ENCODE data around the gene MOCOS. TPM values are rescaled to one million over a fixed set of nuclear protein-coding genes. Genes with fewer than 3 reads are reported as not detected.

Gene MOCOS
- total RNA-seq, 2 experiments from 2014 or later = 0.13 to 0.18 TPM

GRCh38 chr18:36264283-36264682, 77.0 kb downstream of the MOCOS start:
- Mint-ChIP-seq H3K4me3 (no peak overlapping the region), H3K27me3 (peaks cover 6% of the 10 kb centered on the region), H3K27ac (no peak overlapping the region), H3K9me3 (no peaks in the 10 kb centered on the region), H3K36me3 (ENCODE audit: low read depth) (no peaks in the 10 kb centered on the region), H3K4me1 (ENCODE audit: low read depth) (no peaks in the 10 kb centered on the region)
- CTCF ChIA-PET = interaction anchor here (1.0 kb wide), 1 partner anchor 20 kb away, joined by 3 read pairs; no protein-coding TSS in a partner anchor
- intact Hi-C loops (cut with micrococcal nuclease) = no loop called here
- POLR2A ChIA-PET = no interaction called here
- ATAC-seq (no peak), DNase-seq (no peak)
- no peak for TF ChIP-seq CTCF (IDR thresholded peaks at IDR 0.05)

GRCh38 chr18:36265015-36265414, 77.7 kb downstream of the MOCOS start:
- intact Hi-C loops (cut with micrococcal nuclease) = no loop called here
- ATAC-seq (no peak), DNase-seq (no peak)
- Mint-ChIP-seq H3K27ac (no peak overlapping the region), H3K4me3 (no peak overlapping the region), H3K9me3 (no peaks in the 10 kb centered on the region), H3K36me3 (ENCODE audit: low read depth) (no peaks in the 10 kb centered on the region), H3K27me3 (peaks cover 11% of the 10 kb centered on the region), H3K4me1 (ENCODE audit: low read depth) (no peaks in the 10 kb centered on the region)
- ChIA-PET CTCF (interaction anchor here (0.7 kb wide), 1 partner anchor 95 kb away, joined by 5 read pairs; no protein-coding TSS in a partner anchor), POLR2A (no interaction called here)
- no peak for TF ChIP-seq CTCF (IDR thresholded peaks at IDR 0.05)

GRCh38 chr18:36269157-36269556, 81.9 kb downstream of the MOCOS start:
- POLR2A ChIA-PET = no interaction called here
- H3K4me1 Mint-ChIP-seq (ENCODE audit: low read depth) = no peaks in the 10 kb centered on the region
- no peak for ATAC-seq
- H3K4me3 Mint-ChIP-seq = no peak overlapping the region
- intact Hi-C loops (cut with micrococcal nuclease) = no loop called here
- CTCF ChIA-PET = no interaction called here
- H3K27me3 Mint-ChIP-seq = peaks cover 10% of the 10 kb centered on the region
- no peaks in the 10 kb centered on the region for H3K9me3 Mint-ChIP-seq
- H3K36me3 Mint-ChIP-seq (ENCODE audit: low read depth) = no peaks in the 10 kb centered on the region
- DNase-seq = no peak
- TF ChIP-seq CTCF (IDR thresholded peaks at IDR 0.05) = no peak
- no peak overlapping the region for H3K27ac Mint-ChIP-seq

- no peak overlapping the region for H3K27ac Mint-ChIP-seq
- no peak for TF ChIP-seq CTCF (IDR thresholded peaks at IDR 0.05)
- peaks cover 14% of the 10 kb centered on the region for H3K27me3 Mint-ChIP-seq
- ChIA-PET CTCF (interaction anchor here (1.3 to 2.6 kb wide), 2 partner anchors 13 to 514 kb away, joined by 4 to 9 read pairs; no protein-coding TSS in a partner anchor), POLR2A (interaction anchor here (0.7 kb wide), 1 partner anchor 19 kb away, joined by 3 read pairs; no protein-coding TSS in a partner anchor)
- H3K36me3 Mint-ChIP-seq (ENCODE audit: low read depth) = no peaks in the 10 kb centered on the region
- ATAC-seq = no peak
- H3K4me3 Mint-ChIP-seq = no peak overlapping the region
- intact Hi-C loops (cut with micrococcal nuclease) = no loop called here
- no peaks in the 10 kb centered on the region for H3K9me3 Mint-ChIP-seq
- DNase-seq = no peak
- H3K4me1 Mint-ChIP-seq (ENCODE audit: low read depth) = no peaks in the 10 kb centered on the region
These were observed 83.9 kb downstream of the MOCOS start for GRCh38 chr18:36271153-36271552.

GRCh38 chr18:36273347-36273746, 86.0 kb downstream of the MOCOS start:
- ChIA-PET CTCF (no interaction called here), POLR2A (no interaction called here)
- ATAC-seq (no peak), DNase-seq (no peak)
- no peak for TF ChIP-seq CTCF (IDR thresholded peaks at IDR 0.05)
- intact Hi-C loops (cut with micrococcal nuclease) = no loop called here
- H3K36me3 Mint-ChIP-seq (ENCODE audit: low read depth) = no peaks in the 10 kb centered on the region
- H3K4me3 Mint-ChIP-seq = no peak overlapping the region
- no peaks in the 10 kb centered on the region for H3K9me3 Mint-ChIP-seq
- no peak overlapping the region for H3K27ac Mint-ChIP-seq
- H3K4me1 Mint-ChIP-seq (ENCODE audit: low read depth) = no peaks in the 10 kb centered on the region
- peaks cover 16% of the 10 kb centered on the region for H3K27me3 Mint-ChIP-seq

Data from activated CD8-positive, alpha-beta T cell treated with anti-CD3 and anti-CD28 coated beads for 36 hours (primary cell).